Activated CD8-positive, alpha-beta memory T cell treated with anti-CD3 and anti-CD28 coated beads, Interleukin-2, amount 50 U/mL, for 24 hours (primary cell): ENCODE data around the gene TMC2.
"Not testable (repeated sequence)": the region's sequence is repeated elsewhere in the genome, so short reads cannot be mapped to it uniquely, and the experiment has no call there.

Experiments used
- DNase-seq: peaks from one replicate; pipeline ENCODE4 v3.0.0-alpha.2; 2020; ENCODE audit errors: extremely low read depth

The TMC2 gene, protein sequence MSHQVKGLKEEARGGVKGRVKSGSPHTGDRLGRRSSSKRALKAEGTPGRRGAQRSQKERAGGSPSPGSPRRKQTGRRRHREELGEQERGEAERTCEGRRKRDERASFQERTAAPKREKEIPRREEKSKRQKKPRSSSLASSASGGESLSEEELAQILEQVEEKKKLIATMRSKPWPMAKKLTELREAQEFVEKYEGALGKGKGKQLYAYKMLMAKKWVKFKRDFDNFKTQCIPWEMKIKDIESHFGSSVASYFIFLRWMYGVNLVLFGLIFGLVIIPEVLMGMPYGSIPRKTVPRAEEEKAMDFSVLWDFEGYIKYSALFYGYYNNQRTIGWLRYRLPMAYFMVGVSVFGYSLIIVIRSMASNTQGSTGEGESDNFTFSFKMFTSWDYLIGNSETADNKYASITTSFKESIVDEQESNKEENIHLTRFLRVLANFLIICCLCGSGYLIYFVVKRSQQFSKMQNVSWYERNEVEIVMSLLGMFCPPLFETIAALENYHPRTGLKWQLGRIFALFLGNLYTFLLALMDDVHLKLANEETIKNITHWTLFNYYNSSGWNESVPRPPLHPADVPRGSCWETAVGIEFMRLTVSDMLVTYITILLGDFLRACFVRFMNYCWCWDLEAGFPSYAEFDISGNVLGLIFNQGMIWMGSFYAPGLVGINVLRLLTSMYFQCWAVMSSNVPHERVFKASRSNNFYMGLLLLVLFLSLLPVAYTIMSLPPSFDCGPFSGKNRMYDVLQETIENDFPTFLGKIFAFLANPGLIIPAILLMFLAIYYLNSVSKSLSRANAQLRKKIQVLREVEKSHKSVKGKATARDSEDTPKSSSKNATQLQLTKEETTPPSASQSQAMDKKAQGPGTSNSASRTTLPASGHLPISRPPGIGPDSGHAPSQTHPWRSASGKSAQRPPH

DNA sequence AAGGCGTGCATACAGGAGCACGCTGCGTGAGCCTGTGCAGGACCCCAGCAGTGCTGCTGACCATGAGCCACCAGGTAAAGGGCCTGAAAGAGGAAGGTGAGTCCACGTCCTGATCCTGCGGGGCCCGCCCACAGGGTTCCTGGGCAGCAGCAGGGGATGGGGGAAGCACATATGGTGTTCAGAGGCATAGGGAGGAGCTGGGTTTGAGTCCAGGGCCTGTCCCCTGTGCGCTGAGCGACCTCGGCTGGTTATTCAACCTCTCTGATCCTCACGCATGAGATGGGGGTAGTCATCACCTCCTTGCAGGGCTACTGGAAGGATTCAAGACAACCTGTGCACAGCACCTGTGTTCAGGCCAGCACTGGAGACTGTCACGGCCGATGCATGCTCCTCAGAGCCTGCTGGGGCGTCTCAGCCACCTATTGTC, at the start of gene TMC2:
Gene TMC2, plus strand, starts transcription at position 14 of the 427 bp plus-strand sequence. Its CDS starts 49 bp downstream, at position 63.
- no peak for DNase-seq

DNA sequence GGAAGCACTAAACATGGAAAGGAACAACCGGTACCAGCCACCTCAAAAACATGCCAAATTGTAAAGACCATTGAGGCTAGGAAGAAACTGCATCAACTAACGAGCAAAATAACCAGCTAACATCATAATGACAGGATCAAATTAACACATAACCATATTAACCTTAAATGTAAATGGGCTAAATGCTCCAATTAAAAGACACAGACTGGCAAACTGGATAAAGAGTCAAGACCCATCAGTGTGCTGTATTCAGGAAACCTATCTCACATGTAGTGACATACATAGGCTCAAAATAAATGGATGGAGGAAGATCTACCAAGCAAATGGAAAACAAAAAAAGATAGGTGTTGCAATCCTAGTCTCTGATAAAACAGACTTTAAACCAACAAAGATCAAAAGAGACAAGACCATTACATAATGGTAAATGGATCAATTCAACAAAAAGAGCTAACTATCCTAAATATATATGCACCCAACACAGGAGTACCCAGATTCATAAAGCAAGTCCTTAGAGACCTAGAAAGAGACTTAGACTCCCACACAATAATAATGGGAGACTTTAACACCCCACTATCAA, 33.5 kb upstream of the TMC2 start:
- DNase-seq, result not testable (repeated sequence)

DNA sequence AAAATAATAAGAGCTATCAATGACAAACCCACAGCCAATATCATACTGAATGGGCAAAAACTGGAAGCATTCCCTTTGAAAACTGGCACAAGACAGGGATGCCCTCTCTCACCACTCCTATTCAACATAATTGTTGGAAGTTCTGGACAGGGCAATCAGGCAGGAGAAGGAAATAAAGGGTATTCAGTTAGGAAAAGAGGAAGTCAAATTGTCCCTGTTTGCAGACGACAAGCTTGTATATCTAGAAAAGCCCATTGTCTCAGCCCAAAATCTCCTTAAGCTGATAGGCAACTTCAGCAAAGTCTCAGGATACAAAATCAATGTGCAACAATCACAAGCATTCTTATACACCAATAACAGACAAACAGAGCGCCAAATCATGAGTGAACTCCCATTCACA, 31.6 kb upstream of the TMC2 start:
- DNase-seq, result not testable (repeated sequence)

DNA sequence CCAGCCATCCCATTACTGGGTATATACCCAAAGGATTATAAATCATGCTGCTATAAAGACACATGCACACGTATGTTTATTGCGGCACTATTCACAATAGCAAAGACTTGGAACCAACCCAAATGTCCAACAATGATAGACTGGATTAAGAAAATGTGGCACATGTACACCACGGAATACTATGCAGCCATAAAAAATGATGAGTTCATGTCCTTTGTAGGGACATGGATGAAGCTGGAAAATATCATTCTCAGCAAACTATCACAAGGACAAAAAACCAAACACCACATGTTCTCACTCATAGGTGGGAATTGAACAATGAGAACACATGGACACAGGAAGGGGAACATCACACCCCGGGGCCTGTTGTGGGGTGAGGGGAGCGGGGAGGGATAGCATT, 29.9 kb upstream of the TMC2 start:
- not testable (repeated sequence) for DNase-seq

DNA sequence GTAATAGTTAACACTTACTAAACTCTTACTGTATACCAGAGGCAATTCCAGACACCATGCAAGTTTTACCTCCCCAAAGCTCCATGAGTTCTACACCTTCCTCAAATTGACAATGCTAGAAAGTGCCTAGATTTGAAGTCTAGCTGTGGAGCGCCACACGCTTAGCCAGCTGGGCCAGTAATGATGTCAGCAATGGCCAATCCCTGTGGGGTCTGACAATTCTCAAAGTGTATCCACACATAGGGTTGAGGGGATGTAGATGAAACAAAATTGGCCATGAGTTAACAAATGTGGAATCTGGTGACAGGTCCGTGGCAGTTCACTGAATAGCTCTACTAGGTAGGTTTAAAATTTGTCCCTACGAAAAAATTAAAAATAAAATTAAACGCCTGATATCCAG, 28.9 kb upstream of the TMC2 start:
- DNase-seq, result no peak

DNA sequence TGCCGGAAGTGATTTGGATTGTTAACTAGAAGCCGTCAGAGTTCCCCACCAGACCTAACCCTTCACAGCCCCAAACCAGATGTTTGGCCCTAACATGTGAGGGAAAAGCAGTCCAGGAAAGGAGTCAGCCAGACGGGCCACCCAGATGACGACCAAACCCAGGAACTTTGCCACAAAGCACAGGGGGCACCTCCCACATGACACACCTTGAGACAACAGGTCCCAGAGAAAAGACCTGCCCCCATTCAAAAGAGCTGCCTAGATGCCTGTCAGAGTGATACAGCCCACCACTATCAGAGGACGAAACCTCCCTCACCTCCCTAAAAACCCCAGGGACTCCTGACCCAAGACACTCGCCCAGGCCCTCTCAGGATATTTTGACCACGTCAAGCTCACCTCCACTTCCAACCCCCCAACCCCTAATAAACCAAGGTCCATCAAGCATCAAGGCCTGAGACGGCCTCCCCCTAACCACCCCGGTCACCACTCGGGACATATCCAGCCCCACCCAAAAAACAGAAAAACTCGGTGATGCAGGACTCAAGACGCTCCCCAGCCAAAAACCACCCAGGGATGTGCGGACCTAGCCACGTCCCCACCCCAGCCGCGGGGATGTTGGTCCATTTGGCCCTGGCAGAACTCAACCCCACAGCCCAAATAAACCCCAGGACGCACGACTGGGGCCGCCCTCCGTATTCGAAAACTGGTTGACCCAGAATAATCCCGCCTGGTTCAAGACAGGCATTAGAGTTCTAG, 28.3 kb upstream of the TMC2 start:
- no peak for DNase-seq

DNA sequence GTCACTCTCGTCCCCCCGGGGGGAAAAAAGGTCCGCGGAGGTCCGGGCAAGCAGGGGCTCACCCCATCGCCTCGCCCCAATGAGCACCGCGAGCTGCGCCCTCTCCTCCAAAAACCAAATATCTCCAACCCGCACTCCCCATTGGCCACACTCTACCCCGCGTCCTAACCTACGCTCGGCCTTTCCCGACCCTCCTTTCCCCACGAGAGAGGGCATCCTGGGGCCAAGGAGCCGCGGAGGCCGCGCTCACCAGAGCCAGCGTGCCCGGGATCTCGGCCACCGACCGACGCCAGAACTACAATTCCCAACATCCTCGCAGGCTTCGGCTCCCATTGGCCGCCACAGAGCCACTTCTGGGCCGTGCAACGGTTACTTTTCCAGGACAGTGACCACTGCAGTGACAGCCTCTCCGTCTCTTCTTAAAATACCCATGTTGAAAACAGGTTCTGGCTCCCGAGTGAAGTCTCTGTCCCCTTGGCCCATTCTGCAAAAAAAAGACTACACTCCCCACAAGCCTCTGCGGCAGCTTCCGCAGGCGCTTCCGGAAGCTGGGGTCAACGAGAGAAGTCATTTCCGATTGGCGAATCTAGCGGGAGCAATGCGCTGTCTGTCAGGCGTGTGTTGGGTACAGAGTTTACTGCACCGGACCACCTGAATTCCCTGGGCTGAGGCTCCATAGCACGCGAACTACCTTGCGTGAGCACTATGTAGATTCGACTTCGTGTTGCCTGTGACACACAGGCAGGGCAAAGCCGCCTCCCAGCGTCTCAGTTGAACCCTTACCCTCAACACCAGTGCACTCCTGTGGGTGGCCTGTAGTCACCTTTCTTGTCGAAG, 27.5 kb upstream of the TMC2 start, which contains the start of gene ZNF343:
Gene ZNF343, minus strand, starts transcription at position 285 of the 837 bp plus-strand sequence. CDS start 15,020 bp downstream, outside the sequence.
- peak; percentile 59 for DNase-seq

DNA sequence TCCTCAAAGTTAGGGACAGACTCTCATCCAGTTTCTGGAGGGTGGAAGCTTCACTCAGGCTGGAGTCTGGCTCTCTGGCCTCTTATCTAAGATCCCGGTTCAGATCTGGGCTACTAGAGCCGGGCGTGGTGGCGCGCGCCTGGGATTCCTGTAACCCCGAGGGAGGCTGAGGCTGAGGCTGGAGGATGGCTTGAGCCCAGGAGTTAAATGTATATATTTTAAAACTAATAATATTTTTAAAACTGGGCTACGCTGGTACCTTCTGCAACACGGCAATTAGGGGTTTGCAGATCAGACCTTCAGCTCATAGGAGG, 26.9 kb upstream of the TMC2 start:
- no peak for DNase-seq

DNA sequence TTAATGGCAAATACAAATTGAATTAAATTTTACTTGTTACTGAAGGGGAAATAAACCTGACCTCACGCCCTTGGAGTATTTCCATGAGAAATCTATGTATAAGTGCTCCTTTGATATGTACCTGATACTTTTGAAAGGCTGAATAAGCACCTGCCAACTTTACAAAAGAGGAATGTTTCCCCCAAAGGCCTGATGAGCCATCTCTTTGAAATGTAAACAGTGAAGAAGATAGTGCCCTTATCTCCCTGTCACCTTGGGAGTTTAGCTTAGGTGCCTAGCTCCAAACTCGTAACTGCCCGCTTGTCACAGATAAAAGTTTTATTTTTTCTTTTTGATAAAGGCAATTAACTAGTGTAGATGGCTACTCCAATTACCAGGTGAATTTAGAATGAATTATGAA, 26.6 kb upstream of the TMC2 start:
- DNase-seq, result no peak

DNA sequence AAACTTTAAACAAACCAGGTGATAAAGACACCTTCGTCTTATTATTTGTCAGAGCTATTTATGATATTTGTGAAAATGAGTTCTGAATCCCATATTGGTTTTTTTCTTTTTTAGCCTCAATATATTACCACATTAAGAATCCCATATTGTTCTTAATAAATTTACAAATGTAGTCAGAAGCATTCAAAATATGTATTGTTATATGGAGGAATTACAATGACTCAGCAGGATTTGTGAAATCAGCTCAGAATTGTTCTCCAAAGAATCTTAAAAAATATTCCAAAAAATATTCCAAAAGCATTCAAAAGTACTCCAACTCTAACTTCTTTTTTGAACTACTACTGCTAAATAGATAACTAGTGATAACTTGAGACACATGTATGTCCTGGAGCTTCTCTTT, 21.2 kb upstream of the TMC2 start:
- DNase-seq, result no peak

DNA sequence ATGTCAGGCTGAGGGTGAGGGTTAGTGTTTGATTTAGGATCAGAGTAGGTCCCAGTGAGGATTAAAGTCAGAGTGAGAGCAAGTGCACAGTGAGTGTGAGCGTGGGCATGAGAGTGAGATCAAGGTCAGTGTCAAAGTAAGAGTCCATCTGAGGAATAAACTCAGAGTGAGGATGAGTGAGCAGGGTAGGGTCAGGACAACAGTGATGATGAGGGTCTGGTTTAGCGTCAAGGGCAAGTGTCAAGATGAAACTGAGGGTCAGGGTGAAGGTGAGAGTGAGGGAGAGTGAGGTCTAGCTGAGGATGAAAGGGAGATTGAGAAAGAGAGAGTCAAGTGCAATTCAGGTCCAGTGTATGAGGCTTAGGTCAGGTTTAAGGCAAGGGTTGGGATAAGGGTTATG, 20.0 kb upstream of the TMC2 start:
- no peak for DNase-seq

DNA sequence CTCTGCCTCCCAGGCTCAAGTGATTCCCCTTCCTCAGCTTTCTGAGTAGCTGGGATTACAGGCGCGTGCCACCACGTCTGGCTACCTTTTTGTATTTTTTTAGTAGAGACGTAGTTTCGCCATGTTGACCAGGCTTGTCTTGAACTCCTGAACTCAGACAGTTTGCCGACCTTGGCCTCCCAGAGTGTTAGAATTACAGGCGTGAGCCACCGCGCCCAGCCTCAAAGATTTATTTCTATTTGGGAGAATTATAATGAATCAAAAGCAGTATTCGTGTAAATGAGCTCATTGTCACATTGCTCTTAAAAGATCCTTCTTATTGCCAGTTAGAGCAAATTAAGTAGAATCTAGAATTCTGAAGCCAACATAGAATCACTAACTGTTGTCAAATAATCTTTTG, 18.3 kb upstream of the TMC2 start:
- no peak for DNase-seq

DNA sequence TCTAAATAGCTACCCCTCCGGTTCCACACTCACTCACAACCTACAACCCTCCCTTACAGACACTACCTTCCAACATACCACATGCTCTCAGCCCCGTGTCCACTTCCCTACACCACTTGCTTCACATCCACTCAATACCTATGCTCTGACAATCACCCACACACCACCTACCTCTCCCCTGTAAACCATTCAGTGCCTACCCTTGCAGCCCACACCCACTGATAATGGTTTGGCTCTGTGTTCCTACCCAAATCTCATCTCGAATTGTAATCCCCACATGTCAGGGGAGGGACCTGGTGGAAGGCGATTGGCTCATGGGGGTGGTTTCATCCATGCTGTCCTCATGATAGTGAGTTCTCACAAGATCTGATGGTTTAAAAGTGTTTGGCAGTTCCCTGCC, 17.8 kb upstream of the TMC2 start:
- DNase-seq, result no peak

DNA sequence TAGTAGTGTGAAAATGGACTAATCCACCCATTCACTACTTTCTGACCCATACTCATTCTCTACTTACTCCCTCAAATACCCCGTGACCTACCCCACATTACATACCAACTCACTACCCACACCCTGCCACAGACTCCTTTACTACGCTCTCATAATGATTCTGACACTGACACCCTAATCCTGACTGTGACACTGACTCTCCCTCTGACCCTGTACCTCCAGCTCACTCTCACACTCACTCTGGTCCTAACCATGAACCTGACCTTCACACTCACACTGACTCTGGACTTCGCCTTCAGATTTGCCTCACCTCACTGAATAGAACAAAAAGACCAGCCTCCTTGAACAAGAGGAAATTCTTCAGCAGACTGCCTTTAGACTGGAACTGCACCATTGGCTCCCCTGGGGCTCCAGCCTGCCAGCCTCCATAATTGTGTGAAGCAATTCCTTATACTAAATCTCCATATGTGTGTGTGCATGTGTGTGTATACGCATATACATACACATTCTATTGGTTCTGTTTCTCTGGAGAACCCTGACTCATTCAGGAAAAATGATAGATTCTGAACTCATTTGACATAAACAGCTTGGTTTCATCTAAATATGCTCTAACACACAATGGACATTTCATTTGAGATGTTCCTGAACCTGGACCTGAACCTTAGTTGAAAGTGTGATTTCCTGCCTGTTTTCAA, 17.1 kb upstream of the TMC2 start:
- DNase-seq, result no peak

DNA sequence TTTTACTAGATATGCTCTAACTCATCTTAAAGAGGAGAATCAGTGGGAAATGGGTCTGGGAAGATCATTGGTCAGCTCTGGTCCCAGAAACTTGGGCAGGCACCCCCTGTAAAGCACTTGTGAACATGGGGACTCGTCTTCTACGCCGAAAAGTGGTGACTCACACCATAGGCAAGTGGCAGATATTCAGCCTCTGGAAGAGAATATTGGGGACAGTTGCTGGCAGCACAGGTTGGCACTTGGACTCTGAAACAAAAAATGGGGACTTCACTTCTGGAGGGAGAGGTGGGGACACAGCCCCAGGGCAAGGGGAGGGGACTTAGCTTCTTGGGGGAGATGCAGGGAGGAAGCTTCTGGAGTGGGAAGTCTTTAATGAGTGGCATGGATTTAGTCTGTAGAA, 15.8 kb upstream of the TMC2 start:
- DNase-seq, result no peak

DNA sequence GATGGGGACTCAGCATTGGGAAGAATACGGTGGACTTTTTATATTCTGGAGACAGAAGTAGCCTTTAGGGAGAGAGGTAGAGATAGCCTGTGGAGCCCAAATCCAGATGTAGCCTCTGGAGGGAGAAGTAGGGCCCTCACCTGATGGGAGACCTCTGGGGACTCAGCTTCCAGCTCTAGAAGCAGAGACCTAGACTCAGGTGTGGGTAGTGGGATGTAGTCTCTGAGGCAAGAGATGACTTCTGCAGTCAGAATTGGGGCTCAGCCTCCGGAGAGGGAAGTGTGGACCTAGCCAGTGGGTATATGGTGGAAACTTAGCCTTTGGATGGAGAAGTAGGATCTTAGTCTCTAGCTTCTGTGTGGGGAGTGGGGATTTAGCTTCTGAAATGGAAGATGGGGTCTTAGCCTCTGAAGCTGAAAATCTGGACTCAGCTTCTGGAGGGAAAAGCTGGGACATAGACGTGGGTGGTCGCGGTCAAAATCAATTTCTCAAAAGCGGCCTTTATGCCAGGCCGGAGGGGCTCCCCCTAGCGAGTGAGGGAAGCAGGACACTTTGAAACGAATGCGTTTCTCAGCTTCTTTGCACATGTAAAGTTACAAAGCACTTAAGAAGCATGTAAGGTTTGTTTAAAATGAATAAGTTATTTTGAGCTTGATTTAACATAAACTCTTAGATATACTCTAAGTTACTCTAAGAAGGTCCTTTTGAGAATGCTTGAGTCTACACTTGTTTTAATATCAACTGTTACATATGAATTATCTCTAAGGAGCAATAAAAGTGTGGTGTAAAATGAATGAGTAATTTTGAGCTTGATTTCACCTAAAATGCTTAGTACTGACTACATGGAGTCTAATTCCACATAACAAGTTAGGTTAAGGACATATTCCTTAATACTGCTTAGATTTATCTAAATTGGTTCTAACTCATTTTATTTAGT, 14.7 kb upstream of the TMC2 start:
- DNase-seq, result no peak

DNA sequence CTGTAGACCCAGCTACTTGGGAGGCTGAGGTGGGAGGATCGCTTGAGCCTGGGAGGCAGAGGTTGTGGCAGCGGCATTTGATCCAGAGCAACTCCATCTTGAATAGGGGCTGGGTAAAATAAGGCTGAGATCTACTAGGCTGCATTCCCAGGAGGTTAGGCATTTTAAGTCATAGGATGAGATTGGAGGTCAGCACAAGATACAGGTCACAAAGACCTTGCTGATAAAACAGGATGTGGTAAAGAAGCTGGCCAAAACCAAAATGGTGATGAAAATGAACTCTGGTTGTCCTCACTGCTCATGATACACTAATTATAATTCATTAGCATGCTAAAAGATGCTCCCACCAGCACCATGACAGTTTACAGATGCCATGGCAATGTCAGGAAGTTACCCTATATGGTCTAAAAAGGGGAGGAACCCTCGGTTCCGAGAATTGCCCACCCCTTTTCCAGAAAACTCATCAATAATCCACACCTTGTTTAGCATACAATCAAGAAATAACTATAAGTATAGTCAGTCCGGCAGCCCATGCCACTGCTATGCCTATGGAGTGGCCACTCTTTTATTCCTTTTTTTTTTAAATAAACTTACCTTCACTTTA, 13.4 kb upstream of the TMC2 start:
- not testable (repeated sequence) for DNase-seq

DNA sequence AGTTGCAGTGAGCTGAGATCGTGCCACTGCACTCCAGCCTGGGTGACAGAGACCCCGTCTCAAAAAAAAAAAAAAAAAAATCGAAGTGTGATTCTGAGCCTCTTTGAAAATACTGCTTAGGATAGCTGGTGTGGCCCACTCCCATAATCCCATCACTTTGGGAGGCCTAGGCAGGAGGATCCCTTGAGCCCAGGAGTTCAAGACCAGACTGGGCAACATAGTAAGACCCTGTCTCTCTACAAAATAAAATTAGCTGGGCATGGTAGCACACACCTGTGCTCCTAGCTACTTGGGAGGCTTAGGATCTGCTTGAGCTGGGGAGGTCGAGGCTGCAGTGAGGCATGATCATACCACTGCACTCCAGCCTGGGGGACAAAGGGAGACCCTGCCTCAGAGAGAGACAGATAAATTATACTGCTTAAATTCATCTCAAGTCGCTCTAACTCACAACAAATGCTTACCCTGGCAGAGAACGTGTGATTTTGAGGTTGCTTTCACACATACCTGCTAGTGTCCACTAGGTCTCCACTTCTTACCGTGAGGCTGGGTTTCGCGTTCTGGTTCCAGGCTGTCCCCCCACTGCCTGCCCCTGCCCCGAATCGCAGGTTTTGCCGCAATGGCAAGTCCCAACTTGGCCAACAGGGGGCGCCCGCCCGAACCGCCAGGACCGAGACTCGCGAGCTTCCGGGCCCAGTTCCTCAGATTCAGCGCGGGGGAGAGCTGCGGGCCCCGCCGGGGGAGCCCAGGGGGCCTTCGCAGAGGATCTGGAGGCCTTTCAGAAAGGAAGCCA, 12.3 kb upstream of the TMC2 start:
- peak; percentile 76 for DNase-seq
